ENCODE results near the gene CDK9.
"Not testable (repeated sequence)": the region's sequence is repeated elsewhere in the genome, so short reads cannot be mapped to it uniquely, and the experiment has no call there.

CDK9 gene

DNA sequence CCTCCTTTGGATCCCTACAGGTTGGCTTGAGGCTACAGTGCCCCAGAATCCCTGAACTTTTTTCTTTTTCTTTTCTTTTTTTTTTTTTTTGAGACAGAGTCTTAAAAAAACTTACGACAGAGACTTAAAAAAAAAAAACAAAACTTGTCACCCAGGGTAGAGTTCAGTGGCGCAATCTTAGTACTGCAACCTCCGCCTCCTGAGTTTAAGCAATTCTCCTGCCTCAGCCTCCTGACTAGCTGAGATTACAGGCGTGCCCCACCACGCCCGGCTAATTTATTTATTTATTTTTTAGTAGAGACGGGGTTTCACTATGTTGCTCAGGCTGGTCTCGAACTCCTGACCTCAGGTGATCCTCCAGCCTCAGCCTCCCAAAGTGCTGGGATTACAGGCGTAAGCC is 4.9 kb upstream of the CDK9 start:
- DNase-seq = not testable (repeated sequence)

DNA sequence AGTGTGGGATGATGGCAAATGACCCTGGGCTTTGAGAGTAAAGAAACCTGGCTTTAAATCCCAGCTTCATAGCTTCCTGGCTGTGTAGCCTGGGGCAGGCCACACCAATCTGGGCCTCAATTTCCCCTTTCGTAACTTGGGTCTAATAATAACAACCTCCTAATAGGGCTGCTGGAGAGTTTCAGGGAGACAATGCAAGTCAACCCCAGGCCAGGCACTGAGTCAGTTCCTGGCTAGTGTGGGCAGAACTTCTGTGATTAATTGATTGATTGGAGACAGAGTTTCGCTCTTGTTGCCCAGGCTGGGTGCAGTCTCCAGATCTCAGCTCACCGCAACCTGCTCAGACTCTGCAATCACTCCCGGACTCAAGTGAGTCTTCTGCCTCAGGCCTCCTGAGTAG is 4.0 kb upstream of the CDK9 start:
- DNase-seq = no peak

DNA sequence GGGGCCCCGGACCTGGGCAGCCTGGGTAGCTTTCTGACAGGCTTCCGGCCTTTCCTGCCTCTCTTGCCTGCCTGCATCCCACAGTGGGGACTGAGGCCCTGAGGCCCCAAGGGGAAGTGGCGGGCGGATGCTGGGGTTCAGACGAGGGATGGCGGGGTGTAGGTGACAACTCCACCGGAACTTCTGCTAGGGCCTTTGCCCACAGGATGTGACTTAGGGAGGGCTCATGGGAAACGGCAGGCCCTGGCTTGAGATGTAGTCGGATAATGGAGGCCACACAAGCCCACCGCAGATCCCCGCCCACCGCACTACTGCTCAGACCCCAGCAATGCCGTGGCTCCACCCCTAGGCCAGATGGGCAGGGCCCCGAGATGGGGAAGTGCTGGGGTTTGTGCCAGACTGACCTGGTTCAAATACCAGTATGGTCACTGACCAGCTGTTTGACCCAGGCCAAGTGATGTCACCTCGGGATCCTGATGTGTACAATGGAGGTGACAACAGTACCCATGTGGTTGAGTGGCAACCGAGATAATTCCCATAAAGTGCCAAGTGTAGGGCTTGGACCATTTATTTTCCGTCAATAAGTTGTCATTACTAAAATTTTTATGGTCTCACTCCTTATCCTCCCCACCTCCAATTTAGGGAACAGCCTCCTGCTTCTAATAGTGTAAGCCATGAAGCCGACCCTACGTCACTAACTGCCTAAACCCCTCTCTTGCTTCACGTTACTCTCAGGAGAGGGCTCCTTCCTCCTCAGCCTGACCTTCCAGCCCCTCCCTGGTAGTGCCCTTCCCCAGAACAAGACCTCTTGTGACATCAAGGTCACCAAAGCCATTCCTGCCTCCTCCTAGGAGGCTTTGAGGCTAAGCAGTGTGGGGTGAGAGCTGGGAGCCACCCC is 2.5 kb upstream of the CDK9 start:
- peak; percentile 60 for DNase-seq

DNA sequence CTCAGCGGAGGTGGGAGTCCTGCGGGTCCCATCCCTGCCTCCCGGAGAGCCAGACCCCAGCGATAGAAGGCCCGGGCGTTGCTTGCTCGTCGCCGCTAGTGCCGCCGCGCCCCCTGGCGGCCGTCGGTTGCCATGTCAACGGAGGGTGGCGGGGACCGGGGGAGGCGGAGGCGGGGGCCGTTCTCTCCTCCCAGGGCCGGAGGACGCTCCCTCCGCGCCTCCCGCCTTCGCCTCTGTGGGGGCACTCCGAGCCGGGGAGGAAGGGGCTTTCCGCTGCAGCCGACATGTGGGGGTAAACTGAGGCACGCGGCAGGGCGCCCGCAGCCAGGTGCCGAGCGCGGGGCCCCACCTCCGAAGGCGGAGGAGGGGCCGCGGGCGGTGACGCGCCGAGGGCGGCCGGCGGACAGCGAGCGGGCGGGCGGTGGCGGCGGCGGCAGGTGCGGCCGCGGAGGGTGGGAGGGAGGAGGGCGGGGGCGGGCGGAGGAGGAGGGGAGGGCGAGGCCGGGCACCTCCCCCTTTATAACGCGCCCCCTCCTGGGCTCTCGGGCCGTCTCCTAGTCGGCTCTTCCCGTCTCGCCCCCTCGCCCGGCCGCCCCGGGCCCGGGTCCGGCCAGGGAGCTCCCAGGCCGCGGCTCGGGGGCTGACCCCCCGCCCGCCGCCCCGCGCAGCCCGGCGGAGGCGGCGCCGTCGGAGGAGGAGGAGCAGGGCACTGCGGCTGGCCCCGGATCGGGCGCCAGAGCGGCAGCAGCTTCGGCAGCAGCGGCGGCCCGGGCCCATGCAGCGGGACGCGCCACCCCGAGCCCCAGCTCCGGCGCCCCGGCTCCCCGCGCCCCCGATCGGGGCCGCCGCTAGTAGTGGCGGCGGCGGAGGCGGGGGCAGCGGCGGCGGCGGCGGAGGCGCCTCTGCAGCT is 556 bp upstream of the CDK9 start:
- DNase-seq = peak; percentile 83

DNA sequence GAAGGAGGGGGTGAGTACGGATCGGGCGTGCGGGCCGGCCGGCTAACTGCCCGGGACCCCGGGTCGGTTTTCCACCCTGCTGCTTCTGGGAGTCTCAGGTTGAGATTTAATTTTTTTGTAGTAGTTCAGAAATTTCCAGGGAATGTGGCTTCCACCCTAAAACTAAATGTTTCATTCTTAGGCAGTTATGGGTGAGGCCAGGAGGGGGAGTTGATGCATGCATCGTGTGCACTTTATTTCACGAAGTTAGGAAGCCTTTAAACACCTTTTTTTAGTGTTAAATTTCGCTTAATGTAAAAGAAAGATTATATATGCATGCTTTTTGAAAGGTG is 905 bp downstream of the CDK9 start:
- DNase-seq = no peak

DNA sequence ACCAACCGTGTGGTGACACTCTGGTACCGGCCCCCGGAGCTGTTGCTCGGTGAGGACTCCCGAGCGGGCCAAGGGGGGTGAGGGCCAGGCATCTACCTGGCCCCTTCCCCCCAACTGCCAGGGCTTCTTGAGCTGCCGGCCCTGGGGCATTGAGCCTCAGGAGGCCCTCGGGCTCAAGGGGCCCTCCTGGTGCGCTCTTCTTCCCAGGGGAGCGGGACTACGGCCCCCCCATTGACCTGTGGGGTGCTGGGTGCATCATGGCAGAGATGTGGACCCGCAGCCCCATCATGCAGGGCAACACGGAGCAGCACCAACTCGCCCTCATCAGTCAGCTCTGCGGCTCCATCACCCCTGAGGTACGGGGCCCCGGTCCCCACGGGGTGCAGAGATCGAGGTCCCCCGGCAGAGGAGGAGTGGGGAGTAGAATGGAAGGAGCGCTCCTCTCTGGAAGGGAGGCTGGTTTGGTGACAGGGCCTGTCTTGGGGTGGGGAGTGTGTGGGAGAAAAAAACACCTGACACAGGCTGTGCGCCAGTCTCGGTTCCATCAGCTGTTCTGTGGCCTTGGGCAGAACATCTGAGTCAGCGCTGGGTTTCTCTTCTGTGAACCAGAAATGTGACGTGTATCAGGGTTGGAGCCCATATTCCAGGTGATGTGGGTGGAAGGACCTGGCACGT is 2.6 kb downstream of the CDK9 start:
- DNase-seq = peak; percentile 71

DNA sequence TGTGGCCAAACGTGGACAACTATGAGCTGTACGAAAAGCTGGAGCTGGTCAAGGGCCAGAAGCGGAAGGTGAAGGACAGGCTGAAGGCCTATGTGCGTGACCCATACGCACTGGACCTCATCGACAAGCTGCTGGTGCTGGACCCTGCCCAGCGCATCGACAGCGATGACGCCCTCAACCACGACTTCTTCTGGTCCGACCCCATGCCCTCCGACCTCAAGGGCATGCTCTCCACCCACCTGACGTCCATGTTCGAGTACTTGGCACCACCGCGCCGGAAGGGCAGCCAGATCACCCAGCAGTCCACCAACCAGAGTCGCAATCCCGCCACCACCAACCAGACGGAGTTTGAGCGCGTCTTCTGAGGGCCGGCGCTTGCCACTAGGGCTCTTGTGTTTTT is 3.3 kb downstream of the CDK9 start:
- DNase-seq = no peak

DNA sequence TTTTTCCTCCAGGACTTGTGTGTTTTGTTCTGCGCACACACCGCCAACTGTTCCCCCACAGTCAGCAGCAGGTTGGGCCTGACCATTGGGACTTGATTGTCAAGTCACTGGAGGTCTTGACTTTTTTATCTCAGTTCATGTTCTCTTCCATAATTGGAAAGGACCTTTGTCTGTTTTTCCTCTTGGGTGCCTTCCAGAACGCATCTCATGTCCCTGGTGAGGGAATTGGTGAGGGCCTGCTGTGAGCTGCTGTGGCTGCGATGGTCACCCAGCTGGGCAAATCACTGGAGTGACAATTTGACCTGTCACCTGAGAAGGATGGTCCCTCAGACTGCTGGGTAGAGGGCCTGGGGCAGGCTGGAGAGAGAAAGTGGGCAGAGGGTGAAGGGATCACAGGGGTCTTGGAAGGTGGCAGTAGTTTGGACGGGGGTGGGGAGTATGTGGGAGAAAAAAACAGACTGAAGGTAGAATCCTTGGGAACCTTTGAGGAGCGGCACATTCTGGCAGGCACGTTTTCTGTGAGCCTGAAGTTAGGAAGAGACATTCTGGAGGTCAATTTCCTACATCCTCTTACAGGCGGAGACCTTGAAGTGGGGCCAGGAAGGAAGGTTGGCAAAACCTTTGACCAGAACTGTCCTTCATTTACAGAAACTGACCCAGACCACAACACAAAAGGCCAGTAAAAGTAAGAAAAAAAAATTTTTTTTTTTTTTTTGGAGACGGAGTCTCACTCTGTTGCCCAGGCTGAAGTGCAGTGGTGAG is 4.4 kb downstream of the CDK9 start:
- no peak for DNase-seq

DNA sequence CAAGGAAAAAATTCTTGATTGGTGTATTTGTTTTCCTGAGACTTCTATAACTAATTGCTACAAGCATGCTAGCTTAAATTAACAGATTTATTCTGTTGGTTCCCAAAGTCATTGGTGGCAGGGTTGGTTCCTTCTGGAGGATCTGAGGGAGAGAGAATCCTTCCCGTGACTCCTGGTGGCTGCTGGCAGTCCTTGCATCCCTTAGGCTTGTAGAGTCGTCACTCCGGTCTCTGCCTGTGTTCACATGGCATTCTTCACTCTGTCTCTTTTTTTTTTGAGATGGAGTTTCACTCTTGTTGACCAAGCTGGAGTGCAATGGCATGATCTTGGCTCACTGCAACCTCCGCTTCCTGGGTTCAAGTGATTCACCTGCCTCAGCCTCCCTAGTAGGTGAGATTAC is 5.3 kb downstream of the CDK9 start:
- no peak for DNase-seq

DNA sequence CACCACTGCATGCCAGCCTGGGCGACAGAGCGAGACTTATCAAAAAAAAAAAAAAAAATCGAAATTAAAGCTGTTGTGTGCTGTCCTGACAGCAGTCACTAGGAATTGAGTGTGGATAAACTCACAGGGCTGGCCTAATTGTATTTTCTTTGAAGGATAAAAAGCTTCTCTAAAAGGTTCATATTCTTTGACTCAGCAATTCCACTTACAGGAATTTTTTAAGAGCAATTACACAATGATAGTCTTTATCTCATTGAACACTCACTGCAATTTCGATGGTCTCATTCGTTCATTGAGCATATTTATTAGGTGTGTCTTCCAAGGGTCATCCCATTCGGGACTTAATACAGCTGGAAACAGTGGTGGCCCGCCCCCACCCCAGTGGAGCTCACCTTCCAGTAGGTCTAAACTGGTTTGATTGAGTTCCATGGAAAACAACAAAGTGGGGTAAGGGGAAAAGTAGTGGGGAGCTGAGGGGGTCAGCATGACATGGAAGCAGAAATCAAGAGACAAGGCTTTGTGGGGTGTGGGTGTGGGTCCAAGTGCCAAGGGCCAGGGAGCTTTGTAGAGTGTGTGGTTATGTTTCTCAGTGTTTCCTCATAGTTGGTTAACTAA is 6.7 kb downstream of the CDK9 start:
- DNase-seq = no peak

DNA sequence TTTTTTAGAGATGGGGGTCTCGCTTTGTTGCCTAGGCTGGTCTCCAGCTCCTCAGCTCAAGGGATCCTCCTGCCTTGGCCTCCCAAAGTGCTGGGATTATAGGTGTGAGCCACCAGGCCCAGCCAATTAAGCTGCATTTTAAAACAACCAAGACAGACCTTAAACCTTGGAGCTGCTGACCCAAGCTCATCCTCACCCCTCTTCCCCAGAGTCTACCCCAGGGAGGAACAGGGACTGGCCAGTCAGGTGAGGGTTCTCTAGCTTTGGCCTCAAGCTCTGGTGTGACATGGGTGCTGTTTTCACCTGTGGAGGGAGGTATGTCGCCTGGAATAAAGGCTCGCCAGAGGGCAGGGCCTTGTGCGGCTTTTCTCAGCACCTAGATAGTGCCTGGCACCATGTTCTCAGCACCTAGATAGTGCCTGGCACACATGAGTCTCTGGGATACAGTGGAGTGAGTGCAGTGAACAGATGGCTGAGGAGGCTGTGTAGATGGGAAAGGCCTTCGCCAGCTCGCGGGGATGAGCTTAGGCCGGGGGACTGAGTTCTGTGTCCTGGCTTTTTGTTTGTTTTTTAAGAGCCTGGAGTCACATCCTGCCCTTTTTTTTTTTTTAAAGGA is 7.4 kb downstream of the CDK9 start:
- DNase-seq = no peak

DNA sequence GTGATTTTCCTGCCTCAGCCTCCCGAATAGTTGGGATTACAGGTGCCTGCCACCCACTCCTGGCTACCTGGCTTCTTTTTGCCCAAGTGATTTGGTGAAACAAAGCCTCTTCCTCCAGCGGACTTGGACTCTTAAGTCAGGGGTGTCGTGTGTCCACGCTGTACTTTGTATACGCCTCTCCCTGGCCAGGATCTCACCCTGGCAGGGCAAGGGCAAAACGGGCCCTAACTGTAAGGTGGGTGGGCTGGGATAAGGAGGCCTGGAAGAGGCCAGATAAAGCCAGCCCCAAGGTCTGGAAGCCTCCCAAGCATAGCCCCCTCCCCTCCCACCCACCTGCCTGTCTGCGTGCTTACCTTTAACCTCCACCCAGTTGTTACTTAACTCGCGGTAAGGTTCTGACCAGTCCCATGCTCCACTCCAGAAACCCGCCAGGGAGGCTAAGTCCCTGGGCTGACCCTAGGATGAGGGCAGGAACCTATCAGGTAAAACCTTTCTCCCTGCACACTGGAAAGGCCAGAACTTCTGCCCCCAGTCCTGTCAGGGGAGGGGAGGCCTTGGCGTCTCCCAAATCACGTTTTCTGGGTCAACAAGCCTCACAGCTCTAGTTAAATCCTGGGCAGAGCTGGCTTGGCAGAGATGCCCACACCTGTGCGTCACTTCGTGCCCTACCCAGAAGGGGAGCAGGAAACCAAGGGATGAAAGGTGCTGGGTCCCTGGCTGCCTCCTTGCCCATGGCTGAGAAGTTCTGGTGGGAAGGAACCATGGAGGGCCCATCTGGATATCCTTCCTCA is 8.4 kb downstream of the CDK9 start:
- DNase-seq = no peak

DNA sequence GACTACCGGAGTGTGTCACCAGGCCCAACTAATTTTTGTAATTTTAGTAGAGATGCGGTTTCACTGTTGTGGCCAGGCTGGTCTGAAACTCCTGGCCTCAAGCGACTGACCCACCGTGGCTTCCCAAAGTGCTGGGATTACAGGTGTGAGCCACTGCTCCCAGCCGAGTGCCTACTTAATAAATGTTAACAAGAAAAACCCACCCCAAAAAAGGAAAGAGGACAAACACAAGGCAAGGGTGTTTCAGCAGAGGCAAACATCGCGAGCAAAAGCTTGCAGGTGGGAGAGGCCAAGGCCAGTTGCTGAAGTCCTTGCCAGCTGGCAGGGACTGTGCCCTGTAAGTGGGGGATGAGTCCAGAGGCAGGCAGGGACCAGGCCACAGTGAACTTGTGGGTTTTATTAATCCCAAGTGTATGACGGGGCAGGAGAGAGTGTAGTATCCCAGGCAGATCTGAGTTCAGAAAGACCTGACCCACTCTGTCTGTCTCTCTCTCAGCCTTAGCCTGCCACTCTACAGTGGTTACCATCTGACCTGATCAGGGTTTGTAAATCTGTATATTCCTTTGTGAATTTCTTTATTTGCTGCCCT is 10.5 kb downstream of the CDK9 start:
- DNase-seq = no peak

DNA sequence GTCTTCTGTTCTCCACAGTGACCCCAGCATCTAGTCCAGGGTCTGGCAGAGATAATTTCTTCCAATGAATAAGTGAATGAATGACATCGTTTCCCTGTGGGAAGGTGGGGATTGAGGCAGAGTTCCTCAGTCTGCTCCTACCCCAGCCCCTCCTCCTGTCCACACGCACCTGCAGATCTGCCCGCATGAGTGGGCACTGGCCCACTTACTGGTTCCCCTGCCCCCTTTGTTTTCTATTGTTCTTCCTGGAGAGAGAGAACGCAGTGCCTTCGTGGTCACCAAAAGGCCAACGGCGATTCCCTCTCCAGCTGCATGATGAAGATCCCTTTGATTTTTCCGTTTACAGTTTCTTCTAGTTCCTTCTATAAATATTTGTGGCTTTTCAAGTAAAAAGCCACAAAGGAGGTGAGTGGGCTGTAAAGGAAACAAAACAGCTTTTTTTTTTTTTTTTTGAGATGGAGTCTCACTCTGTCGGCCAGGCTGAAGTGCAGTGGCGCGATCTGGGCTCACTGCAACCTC is 11.1 kb downstream of the CDK9 start:
- DNase-seq = no peak

DNA sequence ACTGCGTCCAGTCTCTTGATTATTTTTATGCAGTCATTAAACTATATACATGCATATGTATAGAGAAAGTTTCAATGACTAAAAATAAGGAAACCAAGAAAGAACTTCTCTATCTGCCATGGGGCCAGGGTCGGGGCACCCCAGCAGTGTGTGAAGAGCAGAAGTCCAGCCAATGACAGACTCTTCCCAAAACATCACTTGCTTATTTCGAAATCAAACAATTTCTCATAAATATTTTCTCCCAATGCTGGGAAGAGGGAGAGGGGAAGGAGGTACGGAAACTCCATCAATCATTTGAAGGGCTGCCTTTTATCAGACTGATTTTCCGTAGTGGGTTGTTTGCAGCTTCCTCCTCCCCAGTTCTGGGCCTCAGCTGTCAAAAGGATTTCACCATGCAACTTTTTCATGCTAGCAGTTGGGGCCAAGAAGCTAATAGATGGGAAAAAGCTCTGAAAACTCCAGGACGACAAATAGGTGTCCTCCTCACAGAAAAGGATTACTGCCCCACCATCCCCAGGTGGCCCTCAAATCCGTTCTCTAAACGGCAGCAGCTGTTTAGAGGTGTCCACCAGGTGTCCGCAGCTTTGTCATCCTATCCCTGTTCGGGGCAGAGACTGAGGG is 16.2 kb downstream of the CDK9 start:
- no peak for DNase-seq

DNA sequence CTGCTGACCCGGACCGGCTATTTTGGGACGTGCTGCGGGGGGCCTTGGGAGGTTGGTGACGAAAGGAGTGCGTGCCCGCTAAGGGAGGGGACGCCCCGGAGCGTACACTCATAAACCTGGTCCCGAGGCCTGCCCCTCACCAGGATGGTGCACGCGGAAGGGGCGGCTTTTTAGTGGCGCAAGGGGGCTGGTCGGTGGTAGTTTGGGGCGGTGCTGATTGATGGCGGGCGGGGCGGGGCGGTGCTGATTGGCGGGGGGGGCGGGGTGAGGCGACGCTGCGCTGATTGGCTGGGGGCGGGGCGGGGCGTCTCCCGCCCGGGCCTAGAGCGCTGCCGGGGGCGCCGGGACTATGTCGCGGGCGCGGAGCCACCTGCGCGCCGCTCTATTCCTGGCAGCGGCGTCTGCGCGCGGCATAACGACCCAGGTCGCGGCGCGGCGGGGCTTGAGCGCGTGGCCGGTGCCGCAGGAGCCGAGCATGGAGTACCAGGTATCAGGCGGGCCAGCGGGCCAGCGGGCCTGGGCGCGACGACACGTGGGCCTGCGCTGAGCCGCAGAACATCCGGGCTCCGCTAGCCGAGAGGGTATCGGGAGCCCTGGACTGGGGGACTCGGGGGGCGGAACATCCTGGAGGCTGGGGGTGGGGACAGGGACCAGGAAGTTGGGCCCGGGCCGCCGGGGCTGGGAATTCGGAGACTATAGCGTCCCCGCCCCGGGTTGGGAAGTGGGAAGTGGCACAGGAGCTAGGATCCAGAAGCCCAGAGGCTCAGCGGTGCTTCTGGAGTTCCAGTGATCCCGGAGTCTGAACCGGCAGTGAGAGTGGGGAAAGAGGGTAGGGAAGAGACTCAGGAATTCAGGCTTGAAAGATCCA is 17.0 kb downstream of the CDK9 start, which contains the start of gene FPGS:
FPGS (plus strand) TSS at position 307 of the 868 bp plus-strand sequence; CDS start at position 350, 43 bp downstream.
- DNase-seq = peak; percentile 87

DNA sequence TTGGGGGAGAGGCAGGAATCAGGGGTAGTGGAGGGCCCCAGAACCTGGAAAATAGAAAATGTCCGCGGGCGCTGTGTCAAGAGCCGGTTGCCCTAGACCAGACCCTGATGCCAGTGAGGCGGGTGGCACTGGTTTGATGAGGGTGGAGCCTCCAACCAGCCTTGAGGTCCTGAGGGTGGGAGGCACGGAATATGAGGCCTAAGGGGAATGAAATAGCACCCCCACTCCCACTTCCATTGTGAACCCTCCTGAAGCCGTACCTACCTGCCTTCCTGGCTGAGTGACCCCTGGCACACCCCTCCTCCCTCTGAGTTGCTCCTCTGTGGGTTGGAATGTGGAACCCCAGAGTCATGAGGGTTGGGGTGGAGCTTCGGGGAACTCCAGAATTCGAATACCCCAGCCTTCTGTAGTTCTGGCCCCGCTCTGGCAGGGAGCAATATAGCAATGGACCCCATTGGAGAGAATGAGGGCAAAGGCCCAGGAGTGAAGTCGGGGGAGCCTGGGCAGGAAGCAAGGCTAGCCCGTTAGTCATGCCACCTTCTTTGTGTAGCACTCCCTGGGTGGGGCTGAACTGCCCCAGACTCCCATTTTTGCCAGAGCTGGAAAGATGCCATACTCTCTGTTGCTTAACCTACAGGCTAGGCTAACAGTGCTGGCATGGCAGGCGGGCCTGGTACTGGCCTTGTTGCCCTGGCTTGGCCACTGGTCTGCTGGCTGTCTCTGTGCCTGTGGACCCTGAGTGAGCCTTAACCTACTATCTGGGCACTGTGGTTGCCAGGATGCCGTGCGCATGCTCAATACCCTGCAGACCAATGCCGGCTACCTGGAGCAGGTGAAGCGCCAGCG is 17.9 kb downstream of the CDK9 start:
- DNase-seq = no peak

DNA sequence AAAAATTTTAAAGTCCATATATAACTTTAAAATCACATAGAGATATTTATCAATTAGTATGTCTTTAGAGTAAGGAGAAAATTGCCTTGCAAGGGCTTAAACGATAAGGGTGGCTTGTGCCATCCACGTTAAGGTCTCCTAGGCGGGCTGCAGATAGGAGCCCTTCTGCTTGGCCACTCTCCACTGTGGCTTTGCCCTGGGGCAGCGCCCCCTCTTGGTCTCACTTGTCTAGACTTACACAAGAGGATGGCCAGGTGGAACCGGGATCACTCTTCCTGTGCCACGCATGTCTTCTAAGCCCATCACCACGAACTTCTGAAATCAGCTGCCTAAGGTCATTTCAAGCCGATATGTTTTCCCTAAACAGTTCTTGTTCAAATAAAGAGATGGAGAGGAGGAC is 19.8 kb downstream of the CDK9 start:
- no peak for DNase-seq

Measured in stimulated activated naive CD4-positive, alpha-beta T cell treated with Interleukin-2 at 50 U/mL for 16 hours (primary cell).